Thyroid gland (tissue), 4 donors: ENCODE data around the gene GRN.

ENCODE experiments used
- CTCF ChIP-seq, 6 experiments: fragments of 200-600 bp in 3 of 6; fragments of 450-650 bp in 3 of 6; sonication (generic) in 3 of 6; IDR thresholded peaks; one replicate each; pipeline ENCODE4 v1.5.1; 2016 to 2019; ENCODE audit warnings: antibody characterized with exemption in 6 of 6, mild to moderate bottlenecking in 2 of 6, inconsistent platforms in 1 of 6, moderate library complexity in 1 of 6
- POLR2A ChIP-seq, 2 donors: fragments of 450-650 bp; IDR thresholded peaks; one replicate each; pipeline ENCODE4 v1.6.1; 2017; ENCODE audit warnings: antibody characterized with exemption in 2 of 2, mild to moderate bottlenecking in 2 of 2, moderate library complexity in 1 of 2

DNA sequence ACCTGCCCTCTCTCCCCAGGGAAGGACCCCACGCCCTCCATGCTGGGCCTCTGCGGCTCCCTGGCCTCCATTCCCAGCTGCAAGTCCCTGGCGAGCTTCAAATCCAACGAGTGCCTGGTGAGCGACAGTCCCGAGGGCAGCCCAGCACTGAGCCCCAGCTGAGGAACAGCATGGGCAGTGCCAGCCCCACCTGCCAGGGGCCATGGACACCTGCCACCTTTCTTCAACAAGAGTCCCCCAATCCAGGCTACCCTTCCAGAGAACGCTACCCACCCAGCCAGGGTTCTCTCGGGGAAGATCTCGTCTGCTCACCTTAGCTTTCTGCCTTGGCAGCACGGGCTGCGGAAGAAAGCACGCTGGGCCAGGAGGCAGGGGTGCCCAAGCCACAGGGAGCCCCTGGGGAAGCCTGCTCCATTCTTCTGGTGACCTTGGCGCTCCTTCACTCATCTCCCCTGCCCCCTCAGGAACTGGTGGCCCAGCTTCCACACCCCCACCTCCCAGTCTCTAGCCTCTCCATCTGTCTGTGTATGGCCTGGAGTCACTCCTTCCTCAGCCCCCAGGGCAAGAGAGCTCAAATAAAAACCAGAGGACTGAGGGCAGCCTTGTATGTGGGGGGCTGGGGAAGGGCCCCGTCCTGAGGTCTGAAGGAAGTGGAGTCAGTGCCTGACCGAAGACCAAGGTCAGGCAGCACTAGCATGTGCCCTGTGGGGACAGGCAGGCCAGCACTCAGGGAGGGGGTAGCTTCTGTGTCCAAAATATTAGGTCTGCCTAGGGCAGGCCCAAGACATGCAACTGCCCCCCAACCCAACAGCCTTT, 26.8 kb upstream of the GRN start:
- TF ChIP-seq CTCF (IDR thresholded peaks at IDR 0.05), result no peak
- no peak for TF ChIP-seq POLR2A (IDR thresholded peaks at IDR 0.05)
